Epithelial cell of esophagus (primary cell): ENCODE results near the gene CBARP.

Experiments
- DNase-seq: peaks from one replicate; pipeline ENCODE4 v3.0.0; 2010; ENCODE audit warnings: low read depth
- H3K4me3 ChIP-seq: 2 replicates; pipeline ENCODE4 v1.5.1; 2011; ENCODE audit warnings: mild to moderate bottlenecking, low read length, control low read depth
- TF ChIP-seq, protein P1 (sequence below): IDR thresholded peaks from 2 replicates; pipeline ENCODE4 v1.5.1; 2011; ENCODE audit warnings: low read depth, mild to moderate bottlenecking, low read length, control low read depth, inconsistent platforms; ENCODE audit not compliant: insufficient read depth; ENCODE audit errors: missing control alignments

CBARP gene

DNA sequence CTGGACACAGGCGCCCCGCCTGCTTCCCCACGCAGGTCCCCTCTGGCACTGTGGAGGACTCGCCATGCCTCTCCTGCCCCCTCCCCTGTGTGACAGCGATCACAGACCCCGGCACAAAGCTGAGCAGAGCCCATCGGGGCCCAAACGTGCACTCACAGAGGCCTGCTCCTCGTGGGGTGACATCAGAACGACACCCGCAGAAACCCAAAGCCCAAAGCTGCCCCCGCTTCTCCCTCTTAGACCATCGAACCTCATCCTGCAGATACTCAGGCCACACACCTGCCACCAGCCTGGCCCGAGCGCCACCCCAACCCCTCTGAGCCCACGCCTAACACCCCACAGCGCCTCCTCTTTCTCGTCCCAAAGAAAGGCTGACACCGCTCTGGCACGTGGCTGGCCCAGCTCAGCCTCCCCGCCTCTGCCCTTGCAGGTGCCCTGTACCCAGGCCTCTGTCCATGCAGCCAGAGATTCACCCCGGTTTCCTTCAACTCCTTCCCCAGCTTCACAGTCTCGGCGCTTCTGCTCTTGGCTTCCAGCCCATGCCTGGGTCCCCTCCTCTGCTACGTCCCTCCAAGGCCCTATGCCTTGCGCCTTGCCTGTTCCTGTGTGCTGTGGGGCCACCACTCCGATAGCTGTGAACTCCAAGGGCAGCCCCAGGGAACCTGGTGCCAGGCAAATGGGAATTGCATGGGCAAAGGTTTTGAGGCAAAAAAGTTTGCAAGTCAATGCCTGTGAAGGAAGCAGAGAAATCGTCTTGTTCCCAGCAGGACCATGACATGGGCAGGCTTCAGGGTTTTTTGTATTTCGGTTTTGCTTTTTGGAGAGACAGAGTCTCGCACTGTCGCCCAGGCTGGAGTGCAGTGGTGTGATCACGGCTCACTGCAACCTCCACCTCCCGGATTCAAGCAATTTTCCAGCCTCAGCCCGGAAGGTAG is 831 bp upstream of the CBARP start:
- TF ChIP-seq, protein P1, sequence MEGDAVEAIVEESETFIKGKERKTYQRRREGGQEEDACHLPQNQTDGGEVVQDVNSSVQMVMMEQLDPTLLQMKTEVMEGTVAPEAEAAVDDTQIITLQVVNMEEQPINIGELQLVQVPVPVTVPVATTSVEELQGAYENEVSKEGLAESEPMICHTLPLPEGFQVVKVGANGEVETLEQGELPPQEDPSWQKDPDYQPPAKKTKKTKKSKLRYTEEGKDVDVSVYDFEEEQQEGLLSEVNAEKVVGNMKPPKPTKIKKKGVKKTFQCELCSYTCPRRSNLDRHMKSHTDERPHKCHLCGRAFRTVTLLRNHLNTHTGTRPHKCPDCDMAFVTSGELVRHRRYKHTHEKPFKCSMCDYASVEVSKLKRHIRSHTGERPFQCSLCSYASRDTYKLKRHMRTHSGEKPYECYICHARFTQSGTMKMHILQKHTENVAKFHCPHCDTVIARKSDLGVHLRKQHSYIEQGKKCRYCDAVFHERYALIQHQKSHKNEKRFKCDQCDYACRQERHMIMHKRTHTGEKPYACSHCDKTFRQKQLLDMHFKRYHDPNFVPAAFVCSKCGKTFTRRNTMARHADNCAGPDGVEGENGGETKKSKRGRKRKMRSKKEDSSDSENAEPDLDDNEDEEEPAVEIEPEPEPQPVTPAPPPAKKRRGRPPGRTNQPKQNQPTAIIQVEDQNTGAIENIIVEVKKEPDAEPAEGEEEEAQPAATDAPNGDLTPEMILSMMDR, result no peak
- no peak for DNase-seq
- H3K4me3 ChIP-seq, result peak overlapping the region; percentile 11

DNA sequence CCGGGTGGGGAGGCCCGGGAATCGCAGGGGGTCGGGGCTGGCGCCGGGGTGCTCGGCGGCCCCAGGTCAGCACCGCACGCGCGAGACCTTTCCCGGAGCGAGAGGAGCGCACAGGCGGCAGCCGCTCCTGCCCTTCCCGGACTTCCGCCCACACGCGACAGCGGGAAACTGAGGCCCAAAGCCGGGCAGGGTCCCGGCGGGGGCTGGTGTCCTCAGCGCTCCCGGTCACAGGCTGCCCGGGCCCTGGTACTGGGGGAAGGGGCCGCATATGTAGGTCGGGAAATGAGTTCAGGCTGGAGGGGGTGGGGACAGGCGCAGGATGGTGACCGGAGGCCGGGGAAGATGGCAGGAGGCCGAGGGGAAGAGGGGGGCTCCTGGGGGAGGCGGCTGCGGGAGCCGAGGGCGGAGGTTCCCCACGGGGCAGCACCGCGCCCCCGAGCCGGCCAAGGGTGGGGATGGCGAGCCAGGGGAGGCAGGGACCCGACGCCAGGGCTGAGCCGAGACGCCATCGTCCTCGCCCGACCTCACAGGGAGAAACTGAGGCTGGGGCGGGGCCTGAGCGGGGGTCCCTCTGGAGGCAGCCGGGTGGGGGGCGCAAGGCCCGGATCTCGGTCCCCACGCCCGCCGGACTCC is 662 bp downstream of the CBARP start:
- TF ChIP-seq, protein P1, result no peak
- DNase-seq, result no peak
- H3K4me3 ChIP-seq, result peak overlapping the region; percentile 55

DNA sequence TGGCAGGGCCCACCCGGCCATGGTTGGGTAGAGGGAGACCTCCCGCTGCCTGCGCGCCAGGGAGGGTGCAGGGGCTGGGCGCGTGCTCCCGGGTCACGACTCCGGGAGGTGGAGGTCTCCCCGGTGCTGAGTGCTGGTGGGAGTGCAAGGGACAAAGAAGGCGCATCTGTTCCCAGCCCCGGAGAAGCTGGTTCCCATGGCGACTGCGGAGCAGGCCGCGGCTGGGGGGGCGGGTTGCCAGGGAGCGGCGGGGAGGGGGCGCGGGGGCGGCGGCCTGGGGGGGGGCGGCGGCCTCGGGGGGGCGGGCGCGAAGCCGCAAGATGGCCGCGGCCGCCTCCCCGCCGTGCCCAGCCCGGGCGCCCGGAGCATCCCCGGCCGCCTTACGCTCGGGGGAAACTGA is 1.2 kb downstream of the CBARP start:
- TF ChIP-seq, protein P1, result no peak
- no peak for DNase-seq
- H3K4me3 ChIP-seq, result peak overlapping the region; percentile 55

DNA sequence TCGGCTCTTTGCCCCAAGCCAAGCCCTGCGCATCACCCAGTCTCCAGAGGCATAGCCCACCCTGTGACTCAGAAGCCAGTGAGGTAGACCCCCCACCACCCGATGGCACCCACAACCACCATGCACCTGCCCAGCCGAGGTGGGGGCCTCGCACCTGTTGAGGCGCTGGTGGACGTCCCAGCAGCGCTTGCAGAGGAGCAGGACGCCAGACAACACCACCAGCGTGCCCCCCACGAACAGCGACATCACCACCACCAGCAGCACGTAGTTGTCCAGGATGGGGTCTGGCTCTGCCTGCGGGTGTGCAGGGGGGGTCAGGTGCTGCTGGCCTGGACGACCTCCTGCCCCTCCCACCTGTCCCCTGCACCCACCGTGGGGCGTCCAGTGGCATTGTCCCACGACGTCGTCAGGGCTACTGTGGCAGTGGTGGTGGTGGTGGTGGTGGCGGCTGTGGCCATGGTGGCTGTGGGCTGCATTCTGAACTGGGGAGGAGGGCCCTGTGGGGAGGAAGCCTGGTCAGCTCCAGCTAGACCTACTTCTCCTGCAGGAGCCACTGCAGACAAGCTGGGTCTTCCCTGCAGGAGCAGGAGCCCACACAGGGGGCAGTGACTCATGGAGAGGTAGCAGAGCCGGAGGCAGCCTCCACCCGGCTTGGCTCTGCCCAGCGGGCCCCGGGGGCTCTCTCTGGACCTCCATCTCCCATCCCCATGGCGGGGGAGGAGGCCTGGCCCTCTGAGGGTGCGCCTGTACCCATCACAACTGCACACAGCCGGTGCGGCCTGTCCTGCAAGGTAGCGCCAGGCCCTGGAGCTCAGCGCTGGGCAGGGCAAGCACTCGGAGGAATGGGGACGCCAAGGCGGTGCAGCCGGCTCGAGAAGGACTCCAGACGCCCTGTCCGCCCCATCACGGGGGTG is 1.9 kb downstream of the CBARP start:
- peak overlapping the region; percentile 26 for H3K4me3 ChIP-seq
- peak; percentile 46 for DNase-seq
- TF ChIP-seq, protein P1, result no peak

DNA sequence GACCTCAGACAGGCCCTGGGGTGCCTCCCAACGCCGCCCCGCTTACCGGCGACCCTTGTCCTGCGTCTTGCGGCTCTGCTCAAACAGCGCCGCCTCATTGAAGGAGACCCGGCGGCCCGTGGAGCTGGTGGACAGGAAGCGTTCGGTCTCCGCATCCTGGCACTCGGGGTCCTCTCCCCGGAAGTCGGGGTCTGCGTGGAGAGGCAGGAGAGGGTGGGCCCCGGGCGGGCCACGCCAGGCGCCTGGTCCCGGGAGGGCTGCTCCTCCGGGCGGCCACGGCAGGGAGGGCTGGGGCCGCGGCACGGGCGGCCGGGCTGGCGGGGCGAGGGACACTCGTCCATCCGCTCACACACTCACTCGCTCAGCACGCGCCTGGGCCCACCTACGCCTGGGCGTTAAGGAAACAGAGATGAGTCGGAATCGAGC is 2.8 kb downstream of the CBARP start:
- no peak overlapping the region for H3K4me3 ChIP-seq
- TF ChIP-seq, protein P1, result no peak
- DNase-seq, result no peak

DNA sequence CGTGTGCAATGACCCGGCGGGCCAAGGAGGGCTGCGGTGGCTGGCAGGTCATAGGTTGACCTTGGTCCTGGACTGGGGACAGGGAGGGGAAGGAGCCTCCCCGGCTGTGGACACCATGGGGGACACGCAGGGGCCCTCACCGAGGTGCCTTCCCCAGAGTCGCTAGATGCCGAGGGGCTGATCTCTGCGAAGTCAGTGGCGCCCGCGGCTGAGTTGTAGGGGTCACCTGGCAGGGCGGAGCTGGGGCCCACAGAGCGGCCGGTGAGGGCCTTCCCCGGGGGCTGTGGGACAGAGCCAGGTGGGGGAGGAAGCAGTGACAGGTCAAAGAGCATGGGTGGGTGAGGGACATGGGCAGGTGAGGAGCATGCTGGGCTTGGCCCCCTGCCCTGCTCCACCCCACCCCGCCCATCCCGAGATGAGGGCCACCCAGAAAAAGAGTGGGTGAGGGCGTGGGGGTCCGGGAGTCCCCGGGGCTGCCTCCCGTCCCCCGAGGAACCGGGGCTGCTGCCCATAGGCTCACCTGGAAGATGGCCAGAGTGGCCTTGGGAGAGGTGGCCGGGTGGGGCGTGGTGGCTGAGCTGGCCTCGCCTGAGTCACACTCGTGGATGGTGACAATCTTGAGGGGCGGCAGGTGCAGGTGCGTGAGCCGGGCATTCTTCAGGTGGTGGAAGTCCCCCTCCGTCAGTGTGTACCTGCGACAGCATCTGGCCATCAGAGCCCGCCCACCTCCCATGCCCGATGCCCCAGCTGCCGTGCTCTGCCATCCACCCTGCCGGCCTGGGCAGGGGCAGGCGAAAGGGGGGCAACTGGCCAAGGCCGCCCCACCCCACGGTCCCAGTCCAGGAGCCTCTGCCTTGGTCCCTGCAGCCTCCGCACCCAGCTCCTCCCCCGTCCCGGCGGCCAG is 3.5 kb downstream of the CBARP start:
- DNase-seq, result no peak
- no peak overlapping the region for H3K4me3 ChIP-seq
- TF ChIP-seq, protein P1, result no peak
